GM18873 (cell line): ENCODE data around the gene C2CD4A.
"Not testable (repeated sequence)": the region's sequence is repeated elsewhere in the genome, so short reads cannot be mapped to it uniquely, and the experiment has no call there.

Source experiments
- ATAC-seq: cut with Tn5 transposase; IDR thresholded peaks from one replicate; pipeline ENCODE4 v1.9.1; 2021; ENCODE audit warnings: mild to moderate bottlenecking, moderate library complexity, moderate number of reproducible peaks; ENCODE audit not compliant: unreplicated experiment, low FRiP score

The C2CD4A gene, protein sequence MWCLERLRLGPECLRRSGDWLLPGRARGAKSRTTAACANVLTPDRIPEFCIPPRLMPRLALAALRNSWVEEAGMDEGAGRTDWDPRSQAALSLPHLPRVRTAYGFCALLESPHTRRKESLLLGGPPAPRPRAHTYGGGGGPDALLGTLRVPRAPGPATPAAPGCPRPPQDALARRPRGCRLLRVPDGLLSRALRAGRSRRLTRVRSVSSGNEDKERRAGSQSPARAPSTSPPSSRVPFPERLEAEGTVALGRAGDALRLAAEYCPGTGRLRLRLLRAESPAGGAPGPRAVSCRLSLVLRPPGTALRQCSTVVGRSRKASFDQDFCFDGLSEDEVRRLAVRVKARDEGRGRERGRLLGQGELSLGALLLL

DNA sequence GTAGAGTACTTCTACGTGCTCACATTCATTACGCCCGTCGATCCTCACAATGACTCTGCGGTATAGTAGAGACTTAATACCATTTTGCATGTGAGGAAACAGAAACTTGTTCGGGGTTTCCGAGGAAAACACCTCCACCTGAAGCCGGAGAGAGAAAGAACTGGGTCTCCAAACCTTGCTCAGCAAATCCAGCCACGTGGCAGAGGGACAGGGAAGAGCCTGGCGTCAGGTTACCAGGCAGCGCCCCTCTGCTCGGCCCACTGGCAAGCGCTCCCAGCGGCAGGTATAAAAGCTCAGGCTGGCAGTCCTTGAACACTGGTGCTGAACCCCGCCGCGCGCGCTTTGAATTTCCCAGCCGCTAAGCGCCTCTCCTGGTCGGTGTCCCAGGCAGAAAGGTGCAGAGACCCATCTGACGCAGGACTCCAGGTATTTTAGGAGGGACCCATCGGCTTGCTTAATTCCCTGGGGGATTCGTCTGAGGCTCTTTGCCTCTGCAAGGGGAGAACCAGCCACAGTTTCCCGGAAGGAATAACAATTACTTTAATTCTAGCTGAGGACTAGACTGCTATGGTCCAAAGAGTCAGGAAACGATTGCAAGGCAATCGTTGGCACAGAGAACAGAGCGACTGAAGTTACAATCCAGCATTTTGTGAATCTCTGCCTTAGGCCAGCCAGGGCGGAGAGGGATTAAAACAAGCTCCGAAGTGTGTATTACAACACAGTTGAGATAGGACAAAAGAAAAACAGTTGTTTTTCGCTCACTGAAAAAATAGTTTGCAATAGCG is at the start of gene C2CD4A:
Gene C2CD4A (plus strand): TSS at position 315 of the 785 bp plus-strand sequence. CDS start 637 bp downstream, outside the sequence.
- no peak for ATAC-seq

DNA sequence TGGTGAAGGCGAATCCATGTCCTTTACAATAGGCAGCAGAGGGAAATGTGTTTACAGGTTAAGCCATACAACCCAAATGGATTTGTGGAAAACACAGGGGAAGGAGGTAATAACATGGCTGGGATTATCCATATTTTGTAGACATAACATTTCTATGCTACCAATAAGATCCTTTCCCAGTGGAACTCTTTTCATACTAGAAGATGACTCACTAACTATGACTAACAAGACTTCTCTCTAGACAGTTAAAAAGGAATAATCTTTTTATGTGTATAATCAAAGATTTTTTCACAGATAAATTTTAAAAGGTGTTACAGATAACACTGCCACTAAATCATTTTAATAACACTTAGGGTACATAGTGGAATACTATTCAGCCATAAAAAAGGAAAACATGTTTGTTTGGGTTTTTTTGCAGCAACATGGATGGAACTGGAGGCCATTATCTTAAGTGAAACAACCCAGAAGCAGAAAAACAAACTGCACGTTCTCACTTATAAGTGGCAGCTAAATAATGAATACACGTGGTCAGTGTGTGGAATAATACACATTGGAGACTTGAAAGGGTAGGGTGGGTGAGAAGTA is 46.1 kb upstream of the C2CD4A start:
- ATAC-seq: no peak

- no peak for ATAC-seq
These were observed 44.7 kb upstream of the C2CD4A start for GRCh38 chr15:62021991-62022600.

GRCh38 chr15:62026487-62027262 is 40.1 kb upstream of the C2CD4A start:
- ATAC-seq: no peak

GRCh38 chr15:62027263-62027565 is 39.6 kb upstream of the C2CD4A start:
- ATAC-seq: no peak

GRCh38 chr15:62027916-62028315 is 38.9 kb upstream of the C2CD4A start:
- no peak for ATAC-seq

GRCh38 chr15:62035256-62035924 is 31.4 kb upstream of the C2CD4A start:
- no peak for ATAC-seq

DNA sequence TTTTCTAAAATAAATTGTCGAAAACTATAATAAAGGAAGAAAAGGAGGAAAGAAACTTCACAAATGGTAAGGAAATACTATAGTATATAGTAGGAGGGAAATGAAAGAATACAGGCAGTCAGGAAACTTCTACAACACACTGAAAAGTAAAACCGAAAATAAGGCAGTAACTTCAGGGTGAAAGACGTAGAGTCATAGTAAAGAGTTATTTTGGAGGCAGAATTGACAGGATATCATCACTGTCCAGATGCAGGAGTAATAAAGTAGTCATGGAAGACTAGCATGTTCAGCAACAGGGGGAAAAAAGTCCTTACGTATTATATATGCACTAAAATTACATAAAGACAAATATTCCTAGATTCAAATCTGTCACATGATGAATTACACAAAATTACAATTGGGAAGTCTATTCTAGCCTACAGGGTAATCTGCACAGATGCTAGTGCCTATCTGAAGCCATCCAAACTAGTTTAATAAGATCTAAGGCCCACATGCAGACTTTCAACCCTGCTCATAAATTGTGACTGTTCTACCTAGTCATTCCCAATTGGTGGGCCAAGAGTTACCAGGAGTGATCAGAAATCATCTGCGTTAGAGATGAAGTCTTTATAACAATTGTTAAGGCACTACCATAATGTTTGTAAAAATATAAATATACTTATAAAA is 20.6 kb upstream of the C2CD4A start:
- no peak for ATAC-seq

- no peak for ATAC-seq
These were observed 19.4 kb upstream of the C2CD4A start for GRCh38 chr15:62047282-62047827.

- not testable (repeated sequence) for ATAC-seq
These were observed 18.5 kb upstream of the C2CD4A start for GRCh38 chr15:62048254-62048653.

DNA sequence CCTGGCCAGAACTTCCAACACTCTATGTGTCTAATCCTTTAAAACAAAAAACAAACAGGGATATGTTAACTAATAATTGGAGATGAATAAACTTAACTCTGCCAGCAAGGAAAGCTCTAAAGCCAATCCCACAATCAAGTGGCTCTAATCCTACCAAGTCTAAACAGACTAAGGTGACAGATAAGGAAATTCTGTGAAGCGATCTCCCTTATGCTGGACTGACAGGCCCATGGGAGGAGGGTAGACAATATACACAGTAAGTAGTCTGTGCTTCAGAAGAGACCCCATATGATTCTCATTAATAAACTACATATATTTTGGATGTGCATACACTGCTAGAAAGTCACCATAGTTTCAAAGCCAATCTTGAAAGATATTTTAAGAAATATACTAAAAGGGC is 16.7 kb upstream of the C2CD4A start:
- no peak for ATAC-seq

- no peak for ATAC-seq
These were observed 15.6 kb upstream of the C2CD4A start for GRCh38 chr15:62051166-62051565.

GRCh38 chr15:62052713-62053112 is 14.1 kb upstream of the C2CD4A start:
- ATAC-seq: no peak

GRCh38 chr15:62053439-62054085 is 13.2 kb upstream of the C2CD4A start:
- no peak for ATAC-seq

DNA sequence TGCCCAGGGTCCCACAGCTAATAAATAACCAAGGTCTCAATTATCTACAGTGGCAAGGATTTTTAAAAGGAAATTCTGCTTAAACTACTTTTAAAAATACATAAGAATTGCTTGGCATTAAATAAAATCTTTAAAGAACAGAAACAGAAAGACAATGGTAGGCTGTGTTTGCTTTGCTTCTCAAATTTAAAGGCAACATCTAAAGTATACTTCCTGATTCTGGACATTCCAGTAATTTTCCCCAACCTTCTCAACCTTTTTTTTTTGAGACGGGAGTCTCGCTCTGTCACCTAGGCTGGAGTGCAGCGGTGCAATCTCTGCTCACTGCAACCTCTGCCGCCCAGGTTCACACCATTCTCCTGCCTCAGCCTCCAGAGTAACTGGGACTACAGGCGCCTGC is 11.8 kb upstream of the C2CD4A start:
- ATAC-seq: no peak

DNA sequence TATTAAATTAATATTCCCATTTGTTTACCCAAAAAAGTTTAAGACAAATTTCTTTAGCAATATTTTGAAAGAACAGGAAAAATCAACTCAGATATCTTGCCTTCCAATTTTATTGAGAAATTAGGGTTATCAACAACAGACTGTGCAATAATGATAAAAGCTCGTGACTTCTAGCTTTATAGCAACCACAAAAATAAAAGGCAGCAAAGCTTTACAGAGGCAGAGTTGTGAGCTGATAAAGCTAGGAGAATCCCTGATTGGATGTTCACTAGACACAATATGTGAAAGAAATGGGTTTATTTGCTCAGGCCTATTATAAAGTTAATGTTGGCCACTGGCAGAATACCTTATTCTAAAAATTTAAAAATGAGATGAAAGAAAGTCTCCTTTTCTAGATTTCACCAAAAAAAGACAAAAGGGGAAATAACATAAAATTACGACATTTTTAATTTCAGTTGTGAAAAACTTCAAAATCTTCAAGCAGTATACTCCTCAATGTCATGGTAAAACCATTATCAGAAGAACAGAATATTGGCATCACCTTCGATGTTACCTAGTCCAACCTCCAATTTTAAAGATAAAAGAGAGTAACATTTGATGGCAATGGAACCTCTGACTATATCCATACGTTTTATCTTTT is 9.3 kb upstream of the C2CD4A start:
- ATAC-seq: no peak

- ATAC-seq: no peak
These were observed 8.3 kb upstream of the C2CD4A start for GRCh38 chr15:62058327-62059028.
